Central memory CD4-positive, alpha-beta T cell (primary cell): ENCODE measurements around the gene KRT73.
A peak's percentile ranks its signal among the peaks of the same experiment; 100 is the strongest.

Experiments
- DNase-seq: peaks from one replicate; pipeline ENCODE4 v3.0.0; 2022

The KRT73 gene

GRCh38 chr12:52645120-52645761 lies 26.9 kb upstream of the KRT73 start:
- DNase-seq = peak; percentile 84

GRCh38 chr12:52644078-52644415 lies 25.7 kb upstream of the KRT73 start:
- DNase-seq = no peak

GRCh38 chr12:52643233-52644077 lies 25.1 kb upstream of the KRT73 start:
- DNase-seq = no peak

- no peak for DNase-seq
These were observed 23.1 kb upstream of the KRT73 start for GRCh38 chr12:52641468-52641867.

- no peak for DNase-seq
These were observed 18.9 kb upstream of the KRT73 start for GRCh38 chr12:52637299-52637698.

GRCh38 chr12:52636592-52637258 lies 18.4 kb upstream of the KRT73 start:
- DNase-seq = no peak

- no peak for DNase-seq
These were observed 17.8 kb upstream of the KRT73 start for GRCh38 chr12:52636189-52636588.

GRCh38 chr12:52634266-52635056 lies 16.1 kb upstream of the KRT73 start:
- no peak for DNase-seq

- peak; percentile 25 for DNase-seq
These were observed 15.0 kb upstream of the KRT73 start for GRCh38 chr12:52633383-52633782.

- DNase-seq = no peak
These were observed 14.3 kb upstream of the KRT73 start for GRCh38 chr12:52632656-52633055.

GRCh38 chr12:52631676-52632459 lies 13.5 kb upstream of the KRT73 start:
- DNase-seq = no peak

- no peak for DNase-seq
These were observed 12.9 kb upstream of the KRT73 start for GRCh38 chr12:52631264-52631663.

GRCh38 chr12:52630599-52631200 lies 12.3 kb upstream of the KRT73 start:
- DNase-seq = no peak

GRCh38 chr12:52630008-52630500 lies 11.7 kb upstream of the KRT73 start:
- DNase-seq = no peak

GRCh38 chr12:52629281-52630007 lies 11.1 kb upstream of the KRT73 start:
- no peak for DNase-seq

GRCh38 chr12:52628841-52629240 lies 10.5 kb upstream of the KRT73 start:
- no peak for DNase-seq

- DNase-seq = no peak
These were observed 9.8 kb upstream of the KRT73 start for GRCh38 chr12:52628111-52628507.

GRCh38 chr12:52627395-52628110 lies 9.2 kb upstream of the KRT73 start:
- no peak for DNase-seq

- DNase-seq = no peak
These were observed 4.0 kb upstream of the KRT73 start for GRCh38 chr12:52622349-52622748.

GRCh38 chr12:52618866-52619265 lies 507 bp upstream of the KRT73 start:
- DNase-seq = no peak
